Measurements from ENCODE around the gene CEMIP. TPM values are rescaled to one million over a fixed set of nuclear protein-coding genes. Genes with fewer than 3 reads are reported as not detected.
A peak's percentile ranks its signal among the peaks of the same experiment; 100 is the strongest.

CEMIP gene
- 1 to 10 TPM; 1.1 to 1.2 TPM for total RNA-seq

- H3K27me3 ChIP-seq (replicated peaks; ENCODE audit: insufficient read depth): no peaks in the 10 kb centered on the region
- peak; percentile 56 for TF ChIP-seq CTCF (IDR thresholded peaks at IDR 0.05)
- H3K4me3 ChIP-seq: peak within 1 kb of the TSS; percentile 70
- H3K27ac ChIP-seq: no peak within 1 kb of the TSS
- DNase-seq (ENCODE audit: low spot score) (no peak), ATAC-seq (ENCODE audit: insufficient number of reproducible peaks, low FRiP score, low read depth) (no peak)
- peaks cover 18 to 34% of the 10 kb centered on the region in 2 donors for H3K4me1 ChIP-seq (ENCODE audit: control insufficient read depth in 1 of 2, low read depth in 2 of 2)
- H3K9me3 ChIP-seq: no peaks in the 10 kb centered on the region
- H3K36me3 ChIP-seq: no peaks in the 10 kb centered on the region
Observed at GRCh38 chr15:80778964-80779657, at the start of gene CEMIP. CEMIP (plus strand) TSS chr15:80779370; CDS start chr15:80873880, 94,510 bp downstream.

GRCh38 chr15:80730387-80730786 is 48.8 kb upstream of the CEMIP start:
- Histone ChIP-seq H3K9me3 (no peaks in the 10 kb centered on the region), H3K27ac (no peak overlapping the region), H3K4me3 (no peak overlapping the region), H3K27me3 (replicated peaks; ENCODE audit: insufficient read depth) (no peaks in the 10 kb centered on the region), H3K36me3 (no peaks in the 10 kb centered on the region), H3K4me1 (ENCODE audit: control insufficient read depth in 1 of 2, low read depth in 2 of 2) (no peaks in the 10 kb centered on the region)
- DNase-seq (ENCODE audit: low spot score): no peak
- ATAC-seq (ENCODE audit: insufficient number of reproducible peaks, low FRiP score, low read depth): no peak
- TF ChIP-seq CTCF (IDR thresholded peaks at IDR 0.05): no peak

GRCh38 chr15:80730926-80731325 is 48.2 kb upstream of the CEMIP start:
- Histone ChIP-seq H3K4me3 (no peak overlapping the region), H3K36me3 (no peaks in the 10 kb centered on the region), H3K27ac (no peak overlapping the region), H3K27me3 (replicated peaks; ENCODE audit: insufficient read depth) (no peaks in the 10 kb centered on the region), H3K4me1 (ENCODE audit: control insufficient read depth in 1 of 2, low read depth in 2 of 2) (no peaks in the 10 kb centered on the region), H3K9me3 (no peaks in the 10 kb centered on the region)
- ATAC-seq (ENCODE audit: insufficient number of reproducible peaks, low FRiP score, low read depth) (no peak), DNase-seq (ENCODE audit: low spot score) (no peak)
- no peak for TF ChIP-seq CTCF (IDR thresholded peaks at IDR 0.05)

GRCh38 chr15:80732167-80732566 is 47.0 kb upstream of the CEMIP start:
- Histone ChIP-seq H3K36me3 (no peaks in the 10 kb centered on the region), H3K4me1 (ENCODE audit: control insufficient read depth in 1 of 2, low read depth in 2 of 2) (no peaks in the 10 kb centered on the region), H3K27ac (no peak overlapping the region), H3K4me3 (no peak overlapping the region), H3K9me3 (no peaks in the 10 kb centered on the region), H3K27me3 (replicated peaks; ENCODE audit: insufficient read depth) (no peaks in the 10 kb centered on the region)
- no peak for DNase-seq (ENCODE audit: low spot score)
- no peak for ATAC-seq (ENCODE audit: insufficient number of reproducible peaks, low FRiP score, low read depth)
- no peak for TF ChIP-seq CTCF (IDR thresholded peaks at IDR 0.05)

- H3K36me3 ChIP-seq: no peaks in the 10 kb centered on the region
- ATAC-seq (ENCODE audit: insufficient number of reproducible peaks, low FRiP score, low read depth): no peak
- no peaks in the 10 kb centered on the region for H3K9me3 ChIP-seq
- H3K27me3 ChIP-seq (replicated peaks; ENCODE audit: insufficient read depth): no peaks in the 10 kb centered on the region
- DNase-seq (ENCODE audit: low spot score): no peak
- H3K4me1 ChIP-seq (ENCODE audit: control insufficient read depth in 1 of 2, low read depth in 2 of 2): no peaks in the 10 kb centered on the region
- H3K4me3 ChIP-seq: no peak overlapping the region
- no peak overlapping the region for H3K27ac ChIP-seq
- TF ChIP-seq CTCF (IDR thresholded peaks at IDR 0.05): no peak
Observed at GRCh38 chr15:80732818-80733217, 46.4 kb upstream of the CEMIP start.

Data from thoracic aorta (tissue), 2 donors.